ENCODE measurements around the gene SLC50A1.
"Not testable (repeated sequence)": the region's sequence is repeated elsewhere in the genome, so short reads cannot be mapped to it uniquely, and the experiment has no call there.

Gene SLC50A1

DNA sequence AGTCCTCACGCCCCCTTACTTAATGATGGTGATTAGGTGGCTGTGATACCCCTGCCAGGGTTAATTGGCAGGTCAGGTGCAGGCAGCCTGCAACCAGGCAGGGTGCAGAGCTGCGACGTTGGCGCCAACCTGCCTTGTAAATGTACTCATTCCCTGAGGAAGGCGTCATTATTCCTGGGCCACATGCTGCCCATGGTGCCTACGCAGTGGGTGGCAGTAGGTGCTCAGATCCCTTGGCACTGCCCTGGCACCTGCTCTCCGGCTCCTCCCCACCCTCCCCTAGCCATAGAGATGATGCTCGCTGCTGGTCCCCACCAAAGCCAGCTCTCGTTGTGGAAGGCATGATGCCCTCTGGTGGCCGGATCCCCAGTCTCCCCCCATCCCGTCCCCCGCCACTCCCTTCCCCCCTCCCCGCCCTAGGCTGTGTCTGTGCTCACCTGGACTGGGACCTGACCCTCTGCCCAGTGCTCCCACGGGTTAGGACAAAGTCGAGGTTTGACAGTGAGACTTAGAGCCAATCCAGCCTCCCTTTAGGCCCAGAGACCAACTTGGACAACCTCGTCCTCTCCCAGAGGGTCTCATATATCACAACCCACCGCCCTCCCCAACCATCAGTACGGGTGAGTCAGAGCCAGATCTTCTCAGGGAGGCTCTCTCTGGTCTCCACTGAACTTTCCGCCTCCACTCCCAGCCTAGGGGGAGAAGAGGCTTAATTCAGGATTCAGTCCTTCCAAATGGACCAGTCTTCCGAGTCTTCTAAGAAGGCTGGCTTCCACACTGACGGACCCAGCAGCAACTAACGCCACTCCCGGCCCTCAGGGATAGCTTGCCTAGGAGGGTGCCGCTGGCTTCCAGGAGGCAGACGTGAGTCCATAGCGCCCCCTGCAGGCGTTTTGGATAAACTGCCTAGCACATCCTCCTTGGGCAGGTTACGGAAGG is 31.8 kb downstream of the SLC50A1 start:
- Histone ChIP-seq H3K4me3 (no peak overlapping the region), H3K27ac (peak overlapping the region in 4 of 21 experiments; percentile 43 to 81 (median 50))

DNA sequence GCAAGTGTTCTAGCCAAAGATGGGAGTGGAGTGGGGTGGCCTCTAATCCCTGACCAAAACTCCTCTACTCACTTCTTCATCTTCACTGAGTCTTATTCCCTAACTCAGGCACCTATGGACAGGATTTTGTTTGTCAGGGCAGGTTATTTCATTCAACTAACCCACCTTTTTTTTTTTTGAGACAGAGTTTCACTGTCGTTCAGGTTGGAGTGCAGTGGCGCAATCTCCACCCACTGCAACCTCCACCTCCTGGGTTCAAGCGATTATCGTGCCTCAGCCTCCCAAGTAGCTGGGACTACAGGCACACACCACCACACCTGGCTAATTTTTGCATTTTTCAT is 32.4 kb downstream of the SLC50A1 start:
- H3K27ac ChIP-seq, H3K4me3 ChIP-seq: not testable (repeated sequence)

DNA sequence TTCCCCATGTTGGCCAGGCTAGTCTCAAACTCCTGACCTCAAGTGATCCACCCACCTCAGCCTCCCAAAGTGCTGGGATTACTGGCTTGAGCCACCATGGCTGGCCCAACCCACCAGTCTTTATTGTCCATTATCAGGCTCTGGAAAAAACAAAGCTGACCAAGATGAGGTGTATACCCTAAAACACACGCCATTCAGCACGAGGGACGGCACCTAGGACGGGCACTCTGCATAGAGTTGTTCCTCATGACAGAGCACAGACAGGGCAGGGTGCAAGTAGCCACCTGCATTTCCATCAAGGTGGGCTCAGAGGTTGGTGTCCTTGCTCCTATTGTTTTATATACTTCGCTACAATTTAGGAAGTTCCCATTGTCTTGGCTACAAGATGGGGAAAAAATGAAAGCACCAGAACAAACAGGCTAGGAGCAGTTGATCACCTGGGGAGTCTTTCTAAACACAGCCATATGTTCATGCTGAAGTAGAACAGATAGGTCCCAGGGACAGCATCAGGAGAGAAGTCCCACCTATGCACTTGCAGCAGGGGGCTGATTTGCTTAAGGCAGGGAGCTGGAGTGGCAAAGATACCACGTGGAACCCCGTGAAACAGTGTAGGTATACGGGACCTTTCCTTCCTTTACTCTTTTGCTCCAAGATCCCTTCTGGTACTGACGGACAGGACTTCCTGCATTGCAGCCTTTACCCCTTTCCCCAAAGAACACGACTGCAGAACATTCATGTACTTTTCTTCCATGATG is 33.0 kb downstream of the SLC50A1 start:
- Histone ChIP-seq H3K4me3 (no peak overlapping the region), H3K27ac (no peak overlapping the region)

DNA sequence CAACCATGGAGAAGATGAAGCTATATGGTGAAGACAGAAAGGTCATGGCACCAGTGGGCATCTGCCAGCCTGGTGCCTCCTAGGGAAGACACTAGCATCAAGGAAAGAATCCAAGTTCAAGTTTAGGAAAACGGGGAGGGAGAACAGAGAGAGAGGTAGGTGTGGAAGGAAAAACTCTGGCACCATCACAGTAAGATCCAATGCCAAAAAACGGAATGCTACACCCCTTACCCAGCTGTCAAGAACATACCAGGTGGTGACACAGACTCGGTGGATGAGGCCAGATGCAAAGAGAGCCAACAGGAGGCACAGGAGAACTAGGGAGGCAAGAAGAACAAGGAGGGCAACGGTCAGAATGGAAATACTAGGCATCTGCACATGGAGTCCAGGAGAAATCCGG is 33.9 kb downstream of the SLC50A1 start:
- H3K27ac ChIP-seq, result no peak overlapping the region

DNA sequence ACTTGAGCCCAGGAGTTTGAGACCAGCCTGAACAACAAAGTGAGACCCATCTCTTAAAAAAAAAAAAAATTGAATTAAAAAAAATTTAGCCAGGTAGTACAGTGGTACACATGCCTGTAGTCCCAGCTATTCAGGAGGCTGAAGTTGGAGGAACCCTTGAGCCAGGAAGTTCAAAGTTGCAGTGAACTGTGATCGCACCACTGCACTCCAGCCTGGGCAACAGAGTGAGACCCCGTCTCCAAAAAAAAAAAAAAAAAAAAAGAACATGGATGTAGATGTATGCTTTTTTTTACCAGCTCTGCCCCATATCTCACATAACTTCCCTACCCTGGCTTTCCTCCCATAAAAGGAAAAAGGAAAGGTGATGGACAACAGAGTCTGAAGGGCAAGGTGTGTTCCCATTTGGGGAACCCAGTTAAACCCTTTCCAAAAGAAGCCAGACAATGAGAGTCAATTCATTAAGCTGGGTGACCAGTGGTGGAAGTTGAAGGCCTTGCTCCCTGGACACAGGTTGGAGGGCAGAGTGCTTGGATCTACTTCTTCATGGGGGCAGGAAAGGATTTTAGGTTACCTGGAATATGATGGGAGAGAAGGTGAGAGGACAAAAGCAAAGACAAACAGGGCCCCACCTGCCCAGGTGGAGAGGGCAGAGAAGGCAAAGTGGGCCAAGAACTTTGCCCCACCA is 34.6 kb downstream of the SLC50A1 start:
- H3K27ac ChIP-seq, result no peak overlapping the region

More for the DNA sequence above, 33.9 kb downstream of the SLC50A1 start:
- no peak overlapping the region for H3K4me3 ChIP-seq

DNA sequence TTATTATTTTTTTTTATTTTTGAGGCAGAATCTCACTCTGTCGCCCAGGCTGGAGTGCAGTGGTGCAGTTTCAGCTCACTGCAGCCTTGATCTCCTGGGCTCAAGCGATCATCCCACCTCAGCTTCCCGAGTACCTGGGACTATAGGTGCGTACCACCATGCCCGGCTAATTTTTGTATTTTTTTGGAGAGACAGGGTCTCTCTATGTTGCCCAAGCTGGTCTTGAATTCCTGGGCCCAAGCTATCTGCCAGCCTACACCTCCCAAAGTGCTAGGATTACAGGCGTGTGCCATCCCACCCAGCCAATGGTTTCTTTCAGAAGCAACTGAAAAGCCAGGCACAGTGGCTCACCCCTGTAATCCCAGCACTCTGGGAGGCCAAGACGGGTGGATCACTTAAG is 35.2 kb downstream of the SLC50A1 start:
- no peak overlapping the region for H3K27ac ChIP-seq

More for the DNA sequence above, 34.6 kb downstream of the SLC50A1 start:
- H3K4me3 ChIP-seq, result no peak overlapping the region

DNA sequence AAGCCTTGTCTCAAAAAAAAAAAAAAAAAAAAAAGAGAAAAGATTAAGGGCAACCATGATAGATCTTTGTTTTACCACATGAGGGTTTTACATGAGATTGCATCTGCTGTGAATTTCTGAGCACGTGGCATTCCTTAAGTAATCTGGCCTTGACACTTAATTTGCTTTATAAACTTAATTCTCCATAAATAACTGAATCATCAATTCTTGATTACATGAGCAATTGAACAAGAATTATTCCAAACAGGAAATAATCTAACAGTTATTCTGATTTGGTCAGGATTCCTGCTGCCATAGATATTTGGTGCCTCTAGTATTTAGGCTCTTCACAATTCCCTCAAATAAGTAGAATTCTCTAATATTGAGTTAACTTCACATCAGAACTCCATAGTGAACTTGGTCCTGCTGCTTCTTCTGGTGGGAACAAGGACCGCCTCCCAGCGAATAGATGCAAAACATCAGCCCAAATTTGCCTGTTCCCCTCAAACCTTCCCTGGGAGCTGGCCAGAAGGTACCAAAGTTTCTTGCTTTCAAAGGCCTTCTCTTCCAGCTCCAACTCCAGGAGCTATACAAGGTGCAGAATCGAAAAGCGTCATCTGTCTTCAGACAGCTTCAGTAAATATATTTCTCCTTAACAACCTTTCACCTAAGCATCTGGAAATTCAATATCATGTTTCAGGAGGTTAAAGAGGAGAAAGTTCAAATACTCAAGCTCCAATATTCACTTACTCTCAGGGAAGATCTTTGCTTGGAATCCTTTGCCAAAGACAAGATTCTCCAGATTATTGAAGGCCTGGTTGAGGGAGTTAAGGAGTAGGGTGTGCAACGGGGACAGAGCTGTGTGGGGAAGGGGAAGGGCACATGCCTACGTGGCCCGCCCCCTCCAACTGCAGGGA is 36.4 kb downstream of the SLC50A1 start:
- Histone ChIP-seq H3K4me3 (peak overlapping the region; percentile 61 to 92 (median 83)), H3K27ac (peak overlapping the region in 20 of 21 experiments; percentile 77 to 99 (median 93))

More for the DNA sequence above, 35.2 kb downstream of the SLC50A1 start:
- H3K4me3 ChIP-seq, result no peak overlapping the region

DNA sequence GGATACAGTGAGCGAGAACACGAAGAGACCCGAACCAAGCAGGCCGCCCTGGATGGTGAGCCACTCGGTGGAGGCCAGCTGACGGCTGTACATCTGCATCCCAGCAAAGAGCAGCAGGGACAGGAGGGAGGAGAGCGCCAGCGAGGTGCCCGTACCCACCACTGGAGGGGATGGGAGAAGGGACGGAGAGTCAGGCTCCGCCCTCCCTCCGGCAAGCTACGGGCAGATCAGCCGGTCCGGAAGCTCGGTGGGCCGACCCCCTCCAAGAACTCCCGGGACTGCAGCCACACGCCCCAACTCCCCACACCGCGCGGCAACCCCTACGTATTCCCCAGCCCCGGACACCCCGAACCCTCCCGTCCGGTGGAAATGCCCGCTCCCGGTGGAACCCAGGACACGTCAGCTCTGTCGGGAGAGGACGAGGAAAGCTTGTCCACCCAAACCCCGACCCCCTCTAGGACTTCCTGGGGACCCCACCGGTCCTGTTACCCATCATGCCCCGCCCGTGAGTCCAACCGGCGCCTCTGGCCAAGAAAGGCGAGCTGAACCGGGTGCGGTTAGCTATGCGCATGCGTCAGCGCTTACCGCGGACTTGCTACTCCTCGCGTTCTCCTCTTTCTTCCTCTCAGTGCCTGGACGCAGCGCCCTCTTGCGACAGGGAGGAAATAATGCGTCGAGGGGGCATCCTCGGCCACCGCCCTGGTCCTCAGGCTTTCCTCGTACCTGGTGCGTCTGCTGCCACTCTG is 37.3 kb downstream of the SLC50A1 start, which contains the start of gene KRTCAP2:
TSS of gene KRTCAP2 (minus strand) at position 573 of the 746 bp plus-strand sequence. CDS start at position 493, 80 bp downstream.
- H3K4me3 ChIP-seq, result peak within 1 kb of the TSS; percentile 61 to 92 (median 83)
- H3K27ac ChIP-seq, result peak within 1 kb of the TSS; percentile 77 to 99 (median 93)

DNA sequence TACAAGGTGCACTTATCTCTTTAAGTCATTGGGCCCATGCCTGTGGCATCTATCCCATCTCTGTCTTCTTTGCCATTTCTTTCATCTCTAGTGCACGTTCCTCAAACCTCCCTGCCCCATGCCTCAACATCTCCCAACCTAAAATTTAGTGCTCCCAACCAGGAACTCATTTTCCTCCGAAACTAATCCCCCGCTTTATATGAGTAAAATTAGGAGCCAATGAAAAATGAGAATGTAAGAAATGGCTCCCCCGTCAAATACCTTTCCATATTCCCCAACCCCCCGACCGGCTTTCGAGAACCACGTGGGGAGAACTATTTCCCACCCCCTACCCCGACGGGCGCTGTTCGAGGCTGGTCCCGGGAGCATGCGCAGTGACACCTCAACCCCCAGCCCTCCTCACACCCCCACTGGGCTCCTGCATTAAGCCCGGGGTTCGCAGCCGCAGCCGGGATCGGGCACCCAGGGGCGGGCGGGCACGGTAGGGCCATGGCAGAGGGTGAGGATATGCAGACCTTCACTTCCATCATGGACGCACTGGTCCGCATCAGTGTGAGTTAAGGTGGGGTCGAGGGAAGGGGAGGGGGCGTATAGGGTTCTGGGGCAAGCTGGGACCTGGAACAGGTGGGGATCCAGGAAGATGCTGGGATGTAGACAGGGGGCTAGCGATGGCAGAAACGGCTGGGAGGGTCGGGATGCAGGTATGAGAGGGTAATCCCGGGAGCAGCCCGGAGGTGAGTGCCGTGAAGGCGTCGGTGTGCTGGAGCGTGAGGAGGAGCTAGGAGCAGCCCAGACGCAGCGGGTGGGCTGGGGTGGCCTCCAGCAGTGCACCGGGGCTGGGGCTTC is 38.0 kb downstream of the SLC50A1 start, which contains the start of gene TRIM46:
TSS of gene TRIM46 (plus strand) at position 372 of the 846 bp plus-strand sequence. CDS start at position 490, 118 bp downstream.
- peak within 1 kb of the TSS; percentile 61 to 92 (median 83) for H3K4me3 ChIP-seq

DNA sequence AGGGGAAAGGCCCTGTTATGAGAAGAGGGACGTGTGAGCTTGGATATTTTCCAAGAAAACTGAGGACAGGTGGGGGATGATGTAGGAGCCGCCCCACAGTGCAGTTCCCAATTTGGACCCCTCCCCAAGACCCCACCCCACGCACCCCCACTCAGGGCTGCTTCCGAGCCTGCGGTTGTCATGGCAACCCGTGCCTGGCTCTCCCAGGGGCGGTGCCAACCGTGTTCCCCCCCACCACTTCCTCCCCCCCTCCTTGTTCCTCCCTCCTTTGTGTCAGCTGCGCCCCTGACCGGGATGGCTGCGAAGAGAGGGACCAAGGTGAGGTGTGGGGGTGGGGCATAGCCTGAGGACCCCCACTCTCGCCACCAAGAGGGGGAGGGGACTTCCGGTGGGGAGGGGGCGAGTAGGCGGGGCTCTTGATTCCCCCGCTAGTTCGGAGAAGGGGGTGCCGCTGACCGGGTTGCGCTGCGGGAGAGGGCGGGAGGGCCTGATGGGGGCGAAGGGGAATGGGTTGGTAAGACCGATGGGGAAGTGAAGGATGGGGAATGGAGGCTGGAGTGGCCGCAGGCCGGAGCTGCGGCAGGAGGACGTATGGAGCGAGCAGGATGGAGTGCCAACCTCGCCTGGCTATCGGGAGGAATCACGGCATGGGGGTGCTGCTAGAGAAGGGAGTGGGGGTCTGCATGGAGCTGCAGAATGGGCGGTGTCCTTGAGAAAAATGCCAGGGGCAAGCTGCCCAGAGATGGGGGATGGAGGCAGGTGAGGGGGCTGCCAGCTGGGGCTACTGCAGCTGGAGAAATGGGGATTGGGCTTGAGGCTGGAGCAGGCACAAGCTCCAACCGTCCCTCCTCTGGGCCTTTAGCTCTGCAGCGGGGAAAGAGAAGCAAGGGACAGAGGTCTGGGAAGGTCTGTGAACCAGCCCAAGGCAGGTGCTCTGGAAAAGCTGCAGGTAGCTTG is 39.0 kb downstream of the SLC50A1 start:
- Histone ChIP-seq H3K4me3 (peak overlapping the region; percentile 61 to 92 (median 83)), H3K27ac (peak overlapping the region in 12 of 21 experiments; percentile 13 to 96 (median 50))

More for the DNA sequence above, 38.0 kb downstream of the SLC50A1 start, which contains the start of gene TRIM46:
- peak within 1 kb of the TSS; percentile 77 to 99 (median 93) for H3K27ac ChIP-seq

DNA sequence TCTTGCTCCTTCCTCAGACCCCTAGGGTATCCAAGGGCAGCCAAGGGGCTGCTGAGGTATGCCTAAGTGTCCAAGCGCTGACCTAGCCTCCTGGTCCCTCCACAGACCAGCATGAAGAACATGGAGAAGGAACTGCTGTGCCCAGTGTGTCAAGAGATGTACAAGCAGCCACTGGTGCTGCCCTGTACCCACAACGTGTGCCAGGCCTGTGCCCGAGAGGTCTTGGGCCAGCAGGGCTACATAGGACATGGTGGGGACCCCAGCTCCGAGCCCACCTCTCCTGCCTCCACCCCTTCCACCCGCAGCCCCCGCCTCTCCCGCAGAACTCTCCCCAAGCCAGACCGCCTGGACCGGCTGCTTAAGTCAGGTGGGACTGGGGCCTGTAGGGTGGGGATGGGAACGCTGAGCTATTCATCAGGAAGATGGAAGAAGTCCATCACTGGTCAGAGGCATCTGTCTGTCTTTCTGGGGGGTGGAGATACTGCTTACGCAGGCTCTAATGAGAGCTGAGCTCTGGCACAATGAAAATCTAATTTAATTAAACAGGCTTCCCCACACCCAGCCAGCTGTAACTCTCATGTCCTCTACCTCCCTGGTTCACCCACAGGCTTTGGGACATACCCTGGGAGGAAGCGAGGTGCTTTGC is 39.8 kb downstream of the SLC50A1 start:
- no peak overlapping the region for H3K4me3 ChIP-seq

DNA sequence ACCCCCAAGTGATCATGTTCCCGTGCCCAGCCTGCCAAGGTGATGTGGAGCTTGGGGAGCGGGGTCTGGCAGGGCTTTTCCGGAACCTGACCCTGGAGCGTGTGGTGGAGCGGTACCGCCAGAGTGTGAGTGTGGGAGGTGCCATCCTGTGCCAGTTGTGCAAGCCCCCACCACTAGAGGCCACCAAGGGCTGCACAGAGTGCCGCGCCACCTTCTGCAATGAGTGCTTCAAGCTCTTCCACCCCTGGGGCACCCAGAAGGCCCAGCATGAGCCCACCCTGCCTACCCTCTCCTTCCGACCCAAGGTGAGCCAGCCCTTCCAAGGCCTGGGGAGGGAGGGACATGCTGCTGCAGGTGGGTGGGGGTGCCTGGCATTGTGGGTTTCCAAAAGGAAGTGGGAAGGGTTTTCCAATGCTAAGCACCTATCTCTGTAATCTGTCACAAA is 40.3 kb downstream of the SLC50A1 start:
- no peak overlapping the region for H3K27ac ChIP-seq
- no peak overlapping the region for H3K4me3 ChIP-seq

More for the DNA sequence above, 39.8 kb downstream of the SLC50A1 start:
- peak overlapping the region in 3 of 21 experiments; percentile 91 to 96 (median 93) for H3K27ac ChIP-seq

DNA sequence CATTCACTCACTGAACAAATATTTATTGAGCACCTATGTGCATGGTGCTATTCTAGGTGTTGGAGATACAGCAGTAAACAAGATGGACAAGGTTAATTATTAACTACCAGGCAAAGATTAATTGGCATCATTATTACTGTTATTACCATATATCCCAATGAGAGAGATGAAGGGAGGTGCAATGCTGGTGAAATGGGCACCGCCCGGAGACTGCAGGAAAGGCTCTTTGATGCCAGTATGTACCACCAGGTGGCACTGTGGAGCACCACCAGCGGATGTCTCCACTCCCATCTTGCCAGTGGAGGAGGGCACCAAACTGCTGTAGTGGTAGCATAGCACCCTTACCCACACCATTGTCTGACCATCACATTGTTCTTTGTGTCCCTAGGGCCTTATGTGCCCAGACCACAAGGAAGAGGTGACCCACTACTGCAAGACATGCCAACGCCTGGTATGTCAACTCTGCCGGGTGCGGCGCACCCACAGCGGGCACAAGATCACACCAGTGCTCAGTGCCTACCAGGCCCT is 41.0 kb downstream of the SLC50A1 start:
- Histone ChIP-seq H3K4me3 (no peak overlapping the region), H3K27ac (peak overlapping the region in 2 of 21 experiments; percentile 14 to 34)

DNA sequence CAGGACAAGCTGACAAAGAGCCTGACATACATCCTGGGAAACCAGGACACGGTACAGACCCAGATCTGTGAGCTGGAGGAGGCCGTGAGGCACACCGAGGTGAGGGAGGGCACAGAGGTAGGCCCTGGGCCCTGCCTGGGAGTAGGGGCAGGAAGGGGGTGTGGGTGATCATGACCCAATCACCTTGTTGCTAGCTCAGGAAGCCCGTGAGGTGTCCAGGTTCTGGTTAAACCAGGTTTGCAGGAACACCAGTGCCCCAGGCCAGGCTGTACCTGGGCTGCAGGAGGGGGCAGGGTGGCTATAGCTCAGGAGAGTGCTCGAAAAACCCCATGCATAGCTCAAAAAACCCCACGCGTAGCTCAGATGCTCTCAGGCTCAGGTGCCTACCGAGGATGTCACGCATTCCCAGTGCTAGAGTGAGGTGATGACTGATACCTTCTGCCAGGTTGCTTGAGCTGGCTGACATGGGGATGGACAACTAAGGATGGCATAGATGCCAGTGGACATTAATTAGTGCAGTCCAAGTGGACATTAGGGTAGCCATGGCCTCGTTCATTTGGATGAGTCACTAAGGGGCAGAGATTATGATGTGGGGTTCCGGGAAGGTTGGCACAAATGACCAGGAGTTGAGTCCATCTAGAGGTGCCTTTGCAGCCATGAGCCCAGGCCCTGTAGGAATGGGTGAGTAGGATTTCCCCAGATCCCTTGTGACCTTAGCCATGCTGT is 41.7 kb downstream of the SLC50A1 start:
- Histone ChIP-seq H3K4me3 (no peak overlapping the region), H3K27ac (peak overlapping the region in 2 of 21 experiments; percentile 14 to 34)
